ENCODE results near the gene ENOX1. TPM values are rescaled to one million over a fixed set of nuclear protein-coding genes. Genes with fewer than 3 reads are reported as not detected.

The ENOX1 gene
- total RNA-seq, 3 donors from 2014 or later (not counting 1 experiment from before 2014, with no cell fraction given), result not detected

DNA sequence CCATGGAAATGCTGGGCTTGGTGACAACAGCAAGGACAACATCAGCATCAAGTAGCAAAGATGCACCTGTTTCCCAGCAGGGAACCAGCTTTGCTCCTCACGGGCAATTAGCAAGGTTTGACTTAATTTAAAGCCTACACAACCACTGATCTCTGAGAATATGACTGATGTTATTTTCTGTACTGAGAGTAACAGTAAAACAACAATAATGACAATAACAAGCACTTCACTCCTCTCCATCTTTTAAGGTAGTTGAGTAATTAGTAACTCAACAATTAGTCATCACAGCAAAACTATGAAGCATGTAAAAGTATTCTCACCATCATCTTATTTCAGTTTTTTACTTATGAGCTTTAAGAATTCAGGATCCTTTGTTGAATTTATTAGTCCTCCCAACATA lies 37.3 kb downstream of the ENOX1 start:
- peaks cover 3 to 5% of the 10 kb centered on the region in 2 donors for H3K27me3 Mint-ChIP-seq (ENCODE audit: low read depth in 2 of 2)
- TF ChIP-seq, protein P1, sequence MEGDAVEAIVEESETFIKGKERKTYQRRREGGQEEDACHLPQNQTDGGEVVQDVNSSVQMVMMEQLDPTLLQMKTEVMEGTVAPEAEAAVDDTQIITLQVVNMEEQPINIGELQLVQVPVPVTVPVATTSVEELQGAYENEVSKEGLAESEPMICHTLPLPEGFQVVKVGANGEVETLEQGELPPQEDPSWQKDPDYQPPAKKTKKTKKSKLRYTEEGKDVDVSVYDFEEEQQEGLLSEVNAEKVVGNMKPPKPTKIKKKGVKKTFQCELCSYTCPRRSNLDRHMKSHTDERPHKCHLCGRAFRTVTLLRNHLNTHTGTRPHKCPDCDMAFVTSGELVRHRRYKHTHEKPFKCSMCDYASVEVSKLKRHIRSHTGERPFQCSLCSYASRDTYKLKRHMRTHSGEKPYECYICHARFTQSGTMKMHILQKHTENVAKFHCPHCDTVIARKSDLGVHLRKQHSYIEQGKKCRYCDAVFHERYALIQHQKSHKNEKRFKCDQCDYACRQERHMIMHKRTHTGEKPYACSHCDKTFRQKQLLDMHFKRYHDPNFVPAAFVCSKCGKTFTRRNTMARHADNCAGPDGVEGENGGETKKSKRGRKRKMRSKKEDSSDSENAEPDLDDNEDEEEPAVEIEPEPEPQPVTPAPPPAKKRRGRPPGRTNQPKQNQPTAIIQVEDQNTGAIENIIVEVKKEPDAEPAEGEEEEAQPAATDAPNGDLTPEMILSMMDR (IDR thresholded peaks at IDR 0.05), result no peak
- H3K36me3 Mint-ChIP-seq, result no peaks in the 10 kb centered on the region
- no CpG with 5 or more reads among the region's 1 CpG for WGBS (ENCODE audit: insufficient coverage)
- Histone ChIP-seq H3K4me3 (ENCODE audit: low read length) (no peak overlapping the region), H3K4me1 (ENCODE audit: control insufficient read depth, insufficient read depth, low read length) (no peaks in the 10 kb centered on the region), H3K9me3 (ENCODE audit: control insufficient read depth, insufficient read depth, low read length) (no peaks in the 10 kb centered on the region), H3K27me3 (ENCODE audit: control insufficient read depth, insufficient read depth, low read length) (peaks cover 3% of the 10 kb centered on the region), H3K27ac (ENCODE audit: low read length) (no peak overlapping the region), H3K36me3 (ENCODE audit: control insufficient read depth, insufficient read depth, low read length) (no peaks in the 10 kb centered on the region)
- no peak overlapping the region for H3K27ac Mint-ChIP-seq
- DNase-seq (no peak), ATAC-seq (no peak)
- intact Hi-C loops (cut with micrococcal nuclease), result no loop called here
- H3K9me3 Mint-ChIP-seq, result no peaks in the 10 kb centered on the region
- H3K4me1 Mint-ChIP-seq, result no peaks in the 10 kb centered on the region
- no peak overlapping the region for H3K4me3 Mint-ChIP-seq

DNA sequence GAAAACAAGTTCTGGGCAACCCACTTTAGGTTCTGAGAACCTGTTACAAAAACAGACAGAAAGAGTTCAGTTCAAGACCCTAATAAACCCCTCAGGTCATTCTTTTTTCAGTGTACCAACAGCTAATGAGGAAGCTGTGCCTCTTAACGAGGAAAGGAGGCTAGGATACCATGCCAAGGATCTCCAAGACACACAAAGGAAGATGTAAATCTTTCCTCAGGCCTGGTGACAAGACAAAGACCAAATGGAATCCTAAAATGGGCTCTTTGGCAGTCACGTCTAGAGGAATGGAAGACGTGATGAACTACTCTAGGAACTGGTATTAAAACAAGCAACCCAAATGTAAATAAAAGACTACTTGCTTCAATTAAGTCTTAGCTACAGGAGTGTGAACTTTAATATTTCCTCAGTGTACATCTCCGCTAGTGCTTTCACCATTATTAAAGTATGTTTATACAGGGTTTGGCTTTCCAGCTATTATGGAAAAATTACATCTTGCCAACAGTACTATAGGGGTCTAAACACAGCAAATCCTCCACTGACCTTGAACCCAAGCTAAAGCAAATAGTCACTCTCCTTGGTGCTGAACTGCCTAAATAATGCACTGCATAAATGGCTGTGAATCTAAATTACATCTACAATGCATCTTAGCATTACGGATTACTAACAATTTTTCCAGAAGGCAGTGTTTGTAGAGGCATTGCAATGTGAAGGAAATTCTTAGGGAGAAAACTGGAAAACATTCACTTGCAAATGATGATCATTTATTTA lies 42.3 kb downstream of the ENOX1 start:
- TF ChIP-seq, protein P1 (IDR thresholded peaks at IDR 0.05), result no peak
- H3K36me3 ChIP-seq (ENCODE audit: control insufficient read depth, insufficient read depth, low read length), result no peaks in the 10 kb centered on the region
- ATAC-seq (no peak), DNase-seq (no peak)
- WGBS (ENCODE audit: insufficient coverage), result 72% methylated on average over 3 of the region's 5 CpGs
- no peaks in the 10 kb centered on the region for H3K27me3 ChIP-seq (ENCODE audit: control insufficient read depth, insufficient read depth, low read length)
- Mint-ChIP-seq H3K4me1 (no peaks in the 10 kb centered on the region), H3K27me3 (ENCODE audit: low read depth in 2 of 2) (peaks cover 0 to 3% of the 10 kb centered on the region in 2 donors), H3K27ac (no peak overlapping the region), H3K36me3 (no peaks in the 10 kb centered on the region), H3K4me3 (no peak overlapping the region), H3K9me3 (no peaks in the 10 kb centered on the region)
- H3K9me3 ChIP-seq (ENCODE audit: control insufficient read depth, insufficient read depth, low read length), result no peaks in the 10 kb centered on the region
- no peaks in the 10 kb centered on the region for H3K4me1 ChIP-seq (ENCODE audit: control insufficient read depth, insufficient read depth, low read length)
- no peak overlapping the region for H3K27ac ChIP-seq (ENCODE audit: low read length)
- no peak overlapping the region for H3K4me3 ChIP-seq (ENCODE audit: low read length)
- intact Hi-C loops (cut with micrococcal nuclease), result no loop called here

DNA sequence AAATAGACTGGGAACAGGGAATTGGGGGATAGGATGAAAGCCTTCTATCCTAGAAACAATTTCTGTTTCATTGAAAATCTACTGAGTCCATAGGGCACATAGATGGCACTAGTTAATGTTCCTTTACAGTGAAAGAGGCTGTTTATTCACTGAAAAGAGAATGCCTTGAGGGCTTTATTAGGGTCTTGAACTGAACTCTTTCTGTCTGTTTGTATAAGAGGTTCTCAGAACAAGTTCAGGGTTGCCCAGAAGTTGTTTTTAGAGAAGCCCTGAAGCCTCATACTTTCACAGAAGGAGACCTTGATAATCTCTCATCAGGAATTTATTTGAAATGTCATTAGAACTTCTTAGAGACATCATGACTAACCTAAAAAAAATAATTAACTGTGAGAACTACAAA lies 43.9 kb downstream of the ENOX1 start:
- H3K4me1 ChIP-seq (ENCODE audit: control insufficient read depth, insufficient read depth, low read length), result no peaks in the 10 kb centered on the region
- H3K4me3 Mint-ChIP-seq, result no peak overlapping the region
- no peaks in the 10 kb centered on the region for H3K27me3 ChIP-seq (ENCODE audit: control insufficient read depth, insufficient read depth, low read length)
- H3K36me3 Mint-ChIP-seq, result no peaks in the 10 kb centered on the region
- H3K27me3 Mint-ChIP-seq (ENCODE audit: low read depth in 2 of 2), result peaks cover 0 to 5% of the 10 kb centered on the region in 2 donors
- no peak for DNase-seq
- H3K9me3 Mint-ChIP-seq, result no peaks in the 10 kb centered on the region
- ATAC-seq, result no peak
- TF ChIP-seq, protein P1 (IDR thresholded peaks at IDR 0.05), result no peak
- no peaks in the 10 kb centered on the region for H3K9me3 ChIP-seq (ENCODE audit: control insufficient read depth, insufficient read depth, low read length)
- H3K4me1 Mint-ChIP-seq, result no peaks in the 10 kb centered on the region
- no peaks in the 10 kb centered on the region for H3K36me3 ChIP-seq (ENCODE audit: control insufficient read depth, insufficient read depth, low read length)
- H3K27ac ChIP-seq (ENCODE audit: low read length), result no peak overlapping the region
- no peak overlapping the region for H3K4me3 ChIP-seq (ENCODE audit: low read length)
- H3K27ac Mint-ChIP-seq, result no peak overlapping the region
- intact Hi-C loops (cut with micrococcal nuclease), result no loop called here
